ENCODE results near the gene C1GALT1C1.

- TF ChIP-seq PKNOX1 (IDR thresholded peaks at IDR 0.05): no peak
- TF ChIP-seq ARNT (IDR thresholded peaks at IDR 0.05): no peak
- TF ChIP-seq ZNF384 (IDR thresholded peaks at IDR 0.05): no peak
Observed at GRCh38 chrX:120660637-120661036, 30.8 kb upstream of the C1GALT1C1 start.

Measured in HEK293T (cell line).